SKM-1 treated with dmso at 0.1 percent for 144 hours (cell line): Measurements from ENCODE around the gene MAP3K7.
"Not testable (repeated sequence)": the region's sequence is repeated elsewhere in the genome, so short reads cannot be mapped to it uniquely, and the experiment has no call there.

Experiments used
- DNase-seq: peaks from one replicate; lab custom pipeline; 2025; ENCODE audit not compliant: unreplicated experiment; lab: John Stamatoyannopoulos, UW

MAP3K7 gene

GRCh38 chr6:90578894-90579549 is 7.8 kb downstream of the MAP3K7 start:
- no peak for DNase-seq

- DNase-seq, result no peak
Measured at GRCh38 chr6:90575267-90575666, 11.6 kb downstream of the MAP3K7 start.

- no peak for DNase-seq
Measured at GRCh38 chr6:90574610-90575009, 12.3 kb downstream of the MAP3K7 start.

- no peak for DNase-seq
Measured at GRCh38 chr6:90573624-90574023, 13.2 kb downstream of the MAP3K7 start.

GRCh38 chr6:90572856-90573255 is 14.0 kb downstream of the MAP3K7 start:
- no peak for DNase-seq

- no peak for DNase-seq
Measured at GRCh38 chr6:90569223-90569622, 17.6 kb downstream of the MAP3K7 start.

GRCh38 chr6:90567682-90568081 is 19.2 kb downstream of the MAP3K7 start:
- not testable (repeated sequence) for DNase-seq

- not testable (repeated sequence) for DNase-seq
Measured at GRCh38 chr6:90562341-90562740, 24.5 kb downstream of the MAP3K7 start.

GRCh38 chr6:90559931-90560330 is 26.9 kb downstream of the MAP3K7 start:
- DNase-seq, result no peak

- DNase-seq, result no peak
Measured at GRCh38 chr6:90557006-90557405, 29.9 kb downstream of the MAP3K7 start.

GRCh38 chr6:90547991-90548390 is 38.9 kb downstream of the MAP3K7 start:
- no peak for DNase-seq

- no peak for DNase-seq
Measured at GRCh38 chr6:90547079-90547478, 39.8 kb downstream of the MAP3K7 start.

GRCh38 chr6:90545448-90545847 is 41.4 kb downstream of the MAP3K7 start:
- no peak for DNase-seq

GRCh38 chr6:90544741-90545140 is 42.1 kb downstream of the MAP3K7 start:
- DNase-seq, result no peak

GRCh38 chr6:90544081-90544480 is 42.8 kb downstream of the MAP3K7 start:
- peak; percentile 81 for DNase-seq

GRCh38 chr6:90541221-90541620 is 45.7 kb downstream of the MAP3K7 start:
- DNase-seq, result no peak

- no peak for DNase-seq
Measured at GRCh38 chr6:90538278-90539046, 48.4 kb downstream of the MAP3K7 start.

- peak; percentile 99 for DNase-seq
Measured at GRCh38 chr6:90537723-90538258, 49.1 kb downstream of the MAP3K7 start.

- no peak for DNase-seq
Measured at GRCh38 chr6:90537027-90537426, 49.8 kb downstream of the MAP3K7 start.

GRCh38 chr6:90536520-90536919 is 50.4 kb downstream of the MAP3K7 start:
- DNase-seq, result no peak

- no peak for DNase-seq
Measured at GRCh38 chr6:90534337-90535025, 52.4 kb downstream of the MAP3K7 start.
